H9 (cell line): ENCODE results near the gene FRMPD1. TPM values are rescaled to one million over a fixed set of nuclear protein-coding genes. Genes with fewer than 3 reads are reported as not detected.

Experiments used
- DNase-seq: peaks from one replicate; pipeline ENCODE4 v3.0.0-alpha.2; 2017
- H2AFZ ChIP-seq: one replicate; pipeline ENCODE4 v1.6.1; 2013; ENCODE audit warnings: mild to moderate bottlenecking, low read length, control low read depth, moderate library complexity
- H2AK5ac ChIP-seq: 2 replicates; pipeline ENCODE4 v1.6.1; 2013; ENCODE audit warnings: low read length, control low read depth, mixed read lengths; ENCODE audit not compliant: insufficient read length
- H2BK120ac ChIP-seq: one replicate; pipeline ENCODE4 v1.6.1; 2013; ENCODE audit warnings: low read depth, mild to moderate bottlenecking, low read length, control low read depth, inconsistent platforms; ENCODE audit not compliant: poor library complexity, severe bottlenecking
- H2BK12ac ChIP-seq: 2 replicates; pipeline ENCODE4 v1.6.1; 2013; ENCODE audit warnings: low read length, control low read depth, mixed read lengths, low read depth; ENCODE audit not compliant: insufficient read length
- H2BK15ac ChIP-seq: 2 replicates; pipeline ENCODE4 v1.6.1; 2013; ENCODE audit warnings: low read depth, low read length, control low read depth
- H2BK20ac ChIP-seq: one replicate; pipeline ENCODE4 v1.6.1; 2013; ENCODE audit warnings: low read depth, mild to moderate bottlenecking, low read length, control low read depth, inconsistent platforms; ENCODE audit not compliant: poor library complexity, severe bottlenecking
- H2BK5ac ChIP-seq: 2 replicates; pipeline ENCODE4 v1.6.1; 2013; ENCODE audit warnings: low read length, control low read depth, mixed read lengths; ENCODE audit not compliant: insufficient read length
- H3K14ac ChIP-seq: 2 replicates; pipeline ENCODE4 v1.6.1; 2013; ENCODE audit warnings: low read length, control low read depth; ENCODE audit not compliant: insufficient read depth
- H3K18ac ChIP-seq: 2 replicates; pipeline ENCODE4 v1.6.1; 2013; ENCODE audit warnings: low read depth, mild to moderate bottlenecking, mixed read lengths, low read length, control low read depth; ENCODE audit not compliant: insufficient read length
- H3K23ac ChIP-seq: 2 replicates; pipeline ENCODE4 v1.6.1; 2013; ENCODE audit warnings: low read length, control low read depth, mixed read lengths, low read depth; ENCODE audit not compliant: insufficient read length
- H3K23me2 ChIP-seq: 2 replicates; pipeline ENCODE4 v1.6.1; 2013; ENCODE audit warnings: low read depth, mild to moderate bottlenecking, mixed read lengths, low read length, control low read depth; ENCODE audit not compliant: insufficient read length, poor library complexity, severe bottlenecking
- H3K27ac ChIP-seq: 2 replicates; pipeline ENCODE4 v1.5.1; 2013; ENCODE audit warnings: low read length, control low read depth, mixed read lengths, low read depth; ENCODE audit not compliant: insufficient read length
- H3K27me3 ChIP-seq: 2 replicates; pipeline ENCODE4 v1.6.1; 2013; ENCODE audit warnings: low read length, control low read depth, inconsistent platforms; ENCODE audit not compliant: insufficient read depth
- H3K4ac ChIP-seq: 2 replicates; pipeline ENCODE4 v1.6.1; 2013; ENCODE audit warnings: low read depth, mild to moderate bottlenecking, control low read depth, inconsistent platforms, low read length, moderate library complexity
- H3K4me1 ChIP-seq: 2 replicates; pipeline ENCODE4 v1.6.1; 2013; ENCODE audit warnings: low read length, control low read depth, inconsistent platforms; ENCODE audit not compliant: insufficient read depth
- H3K4me2 ChIP-seq: 2 replicates; pipeline ENCODE4 v1.6.1; 2013; ENCODE audit warnings: low read length, control low read depth, mixed read lengths; ENCODE audit not compliant: insufficient read length, insufficient read depth
- H3K56ac ChIP-seq: 2 replicates; pipeline ENCODE4 v1.6.1; 2013; ENCODE audit warnings: low read depth, mild to moderate bottlenecking, mixed read lengths, low read length, control low read depth; ENCODE audit not compliant: insufficient read length
- H3K79me1 ChIP-seq: 2 replicates; pipeline ENCODE4 v1.6.1; 2013; ENCODE audit warnings: low read depth, mild to moderate bottlenecking, moderate library complexity, low read length, control low read depth, inconsistent platforms; ENCODE audit not compliant: insufficient read depth, poor library complexity, severe bottlenecking
- H3K79me2 ChIP-seq: 2 replicates; pipeline ENCODE4 v1.6.1; 2013; ENCODE audit warnings: low read length, control low read depth, inconsistent platforms; ENCODE audit not compliant: insufficient read depth
- H3K9ac ChIP-seq: 2 replicates; pipeline ENCODE4 v1.6.1; 2013; ENCODE audit warnings: low read length, control low read depth, mixed read lengths; ENCODE audit not compliant: insufficient read length; ENCODE audit errors: extremely low read depth
- H3K9me3 ChIP-seq: one replicate; pipeline ENCODE4 v1.6.1; 2013; ENCODE audit warnings: low read depth, low read length, inconsistent platforms; ENCODE audit not compliant: control insufficient read depth
- H3T11ph ChIP-seq: one replicate; pipeline ENCODE4 v1.6.1; 2013; ENCODE audit warnings: mild to moderate bottlenecking, low read length, control low read depth, inconsistent platforms
- H4K20me1 ChIP-seq: one replicate; pipeline ENCODE4 v1.6.1; 2013; ENCODE audit not compliant: control insufficient read depth, insufficient read length, insufficient read depth
- H4K5ac ChIP-seq: 2 replicates; pipeline ENCODE4 v1.6.1; 2013; ENCODE audit warnings: low read depth, mild to moderate bottlenecking, mixed read lengths, low read length, control low read depth; ENCODE audit not compliant: insufficient read length
- H4K8ac ChIP-seq: replicated peaks from 2 replicates; pipeline ENCODE4 v1.6.1; 2013; ENCODE audit warnings: low read length, control low read depth, mixed read lengths, low read depth; ENCODE audit not compliant: insufficient read length
- H4K91ac ChIP-seq: 2 replicates; pipeline ENCODE4 v1.6.1; 2013; ENCODE audit warnings: low read depth, mild to moderate bottlenecking, moderate library complexity, mixed read lengths, low read length, control low read depth; ENCODE audit not compliant: insufficient read length
- H3K27ac Mint-ChIP-seq, 3 experiments: 2 replicates in 2 of 3; 3 replicates in 1 of 3; pipeline ENCODE4 v1.8.0; 2020 to 2021; ENCODE audit warnings: mixed read lengths in 3 of 3, mild to moderate bottlenecking in 1 of 3, moderate library complexity in 1 of 3
- H3K27me3 Mint-ChIP-seq: 2 replicates; pipeline ENCODE4 v1.8.0; 2021; ENCODE audit warnings: low read depth, mild to moderate bottlenecking, moderate library complexity, mixed read lengths
- H3K36me3 Mint-ChIP-seq, 3 experiments: 2 replicates in 2 of 3; 3 replicates in 1 of 3; pipeline ENCODE4 v1.8.0; 2020 to 2021; ENCODE audit warnings: low read depth in 3 of 3, mixed read lengths in 3 of 3; ENCODE audit not compliant: insufficient read depth in 1 of 3
- H3K4me1 Mint-ChIP-seq, 2 experiments: 2 replicates each; pipeline ENCODE4 v1.8.0; 2020; ENCODE audit warnings: mixed read lengths in 2 of 2
- H3K4me3 Mint-ChIP-seq, 2 experiments: 2 replicates in 1 of 2; 3 replicates in 1 of 2; pipeline ENCODE4 v1.8.0; 2020 to 2021; ENCODE audit warnings: mild to moderate bottlenecking in 2 of 2, mixed read lengths in 2 of 2, moderate library complexity in 1 of 2
- H3K9me3 Mint-ChIP-seq, 2 experiments: 2 replicates in 1 of 2; 3 replicates in 1 of 2; pipeline ENCODE4 v1.8.0; 2020; ENCODE audit warnings: mild to moderate bottlenecking in 2 of 2, mixed read lengths in 2 of 2, moderate library complexity in 1 of 2
- WGBS: extraction: QIAGEN DNeasy Blood & Tissue Kit; methylation state at CpG from one replicate; pipeline ENCODE4 v1.1.7; 2013; ENCODE audit warnings: missing lambda C conversion rate, low lambda C conversion rate, mixed read lengths; ENCODE audit not compliant: insufficient read length; ENCODE audit errors: extremely low coverage; 5-methylcytosine and 5-hydroxymethylcytosine counted together
- total RNA-seq: library from RNA; stranded (reverse); gene quantifications from 2 replicates; pipeline ENCODE4 v1.2.1, GENCODE V29; 2021
- TF ChIP-seq, protein P1 (sequence below): fragments of 200-600 bp; sonication (generic); conservative IDR thresholded peaks from 3 replicates; pipeline ENCODE4 v1.8.0; 2021; ENCODE audit warnings: antibody characterized with exemption, mild to moderate bottlenecking

The FRMPD1 gene
- total RNA-seq, 1 experiment from 2014 or later, result 0.04 TPM

DNA sequence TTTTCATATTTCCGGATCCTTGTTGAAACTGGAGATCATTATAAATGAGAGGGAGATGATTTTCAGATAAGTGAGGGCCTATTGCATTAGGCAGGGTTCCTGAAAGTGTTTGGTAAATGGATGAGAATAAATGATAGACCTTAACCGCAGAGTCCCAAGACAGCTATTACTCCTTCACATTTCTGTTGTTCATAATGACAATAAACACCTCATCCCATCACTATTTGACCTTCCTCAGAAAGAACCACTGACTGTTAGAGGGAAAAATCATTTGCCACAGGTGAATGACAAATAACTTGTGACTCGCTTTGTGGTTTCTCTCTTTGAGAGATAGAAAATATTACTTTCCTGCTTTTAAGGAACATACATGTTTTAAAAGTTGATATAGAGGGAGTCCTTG, 55.5 kb downstream of the FRMPD1 start:
- Histone ChIP-seq H3K4ac (no peak overlapping the region), H2AFZ (no peak overlapping the region), H3K27ac (no peak overlapping the region), H3K23me2 (no peaks in the 10 kb centered on the region), H3K79me1 (no peaks in the 10 kb centered on the region), H3K9me3 (no peaks in the 10 kb centered on the region), H3K27me3 (no peaks in the 10 kb centered on the region), H3T11ph (no peak overlapping the region), H4K8ac (no peak overlapping the region), H3K18ac (no peak overlapping the region), H2BK20ac (no peak overlapping the region), H3K4me1 (no peaks in the 10 kb centered on the region), H4K91ac (no peak overlapping the region), H4K5ac (no peak overlapping the region), H3K9ac (no peak overlapping the region), H2BK120ac (no peak overlapping the region), H2BK12ac (no peak overlapping the region), H3K23ac (no peak overlapping the region), H2AK5ac (no peak overlapping the region), H3K4me2 (no peak overlapping the region), H3K56ac (no peak overlapping the region), H2BK5ac (no peak overlapping the region), H4K20me1 (no peaks in the 10 kb centered on the region), H2BK15ac (no peak overlapping the region), H3K14ac (no peak overlapping the region), H3K79me2 (no peaks in the 10 kb centered on the region)
- Mint-ChIP-seq H3K27ac (no peak overlapping the region), H3K27me3 (peaks cover 33% of the 10 kb centered on the region), H3K9me3 (no peaks in the 10 kb centered on the region), H3K4me3 (no peak overlapping the region), H3K4me1 (no peaks in the 10 kb centered on the region), H3K36me3 (no peaks in the 10 kb centered on the region)
- no CpG with 5 or more reads among the region's 3 CpGs for WGBS
- DNase-seq, result no peak
- TF ChIP-seq, protein P1, sequence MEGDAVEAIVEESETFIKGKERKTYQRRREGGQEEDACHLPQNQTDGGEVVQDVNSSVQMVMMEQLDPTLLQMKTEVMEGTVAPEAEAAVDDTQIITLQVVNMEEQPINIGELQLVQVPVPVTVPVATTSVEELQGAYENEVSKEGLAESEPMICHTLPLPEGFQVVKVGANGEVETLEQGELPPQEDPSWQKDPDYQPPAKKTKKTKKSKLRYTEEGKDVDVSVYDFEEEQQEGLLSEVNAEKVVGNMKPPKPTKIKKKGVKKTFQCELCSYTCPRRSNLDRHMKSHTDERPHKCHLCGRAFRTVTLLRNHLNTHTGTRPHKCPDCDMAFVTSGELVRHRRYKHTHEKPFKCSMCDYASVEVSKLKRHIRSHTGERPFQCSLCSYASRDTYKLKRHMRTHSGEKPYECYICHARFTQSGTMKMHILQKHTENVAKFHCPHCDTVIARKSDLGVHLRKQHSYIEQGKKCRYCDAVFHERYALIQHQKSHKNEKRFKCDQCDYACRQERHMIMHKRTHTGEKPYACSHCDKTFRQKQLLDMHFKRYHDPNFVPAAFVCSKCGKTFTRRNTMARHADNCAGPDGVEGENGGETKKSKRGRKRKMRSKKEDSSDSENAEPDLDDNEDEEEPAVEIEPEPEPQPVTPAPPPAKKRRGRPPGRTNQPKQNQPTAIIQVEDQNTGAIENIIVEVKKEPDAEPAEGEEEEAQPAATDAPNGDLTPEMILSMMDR, result no peak
